Measurements from ENCODE around the gene MPDU1.
A peak's percentile ranks its signal among the peaks of the same experiment; 100 is the strongest.

Gene MPDU1

GRCh38 chr17:7583253-7584109 is at the start of gene MPDU1:
Gene MPDU1 (plus strand): TSS chr17:7583852. CDS start chr17:7583863, 11 bp downstream.
- DNase-seq (ENCODE audit: low read depth), result peak; percentile 84
- no peak for TF ChIP-seq CTCF (conservative IDR thresholded peaks at IDR 0.05; ENCODE audit: low read depth, low read length)
- peak within 1 kb of the TSS; percentile 71 for H3K4me3 ChIP-seq (ENCODE audit: low read length)

DNA sequence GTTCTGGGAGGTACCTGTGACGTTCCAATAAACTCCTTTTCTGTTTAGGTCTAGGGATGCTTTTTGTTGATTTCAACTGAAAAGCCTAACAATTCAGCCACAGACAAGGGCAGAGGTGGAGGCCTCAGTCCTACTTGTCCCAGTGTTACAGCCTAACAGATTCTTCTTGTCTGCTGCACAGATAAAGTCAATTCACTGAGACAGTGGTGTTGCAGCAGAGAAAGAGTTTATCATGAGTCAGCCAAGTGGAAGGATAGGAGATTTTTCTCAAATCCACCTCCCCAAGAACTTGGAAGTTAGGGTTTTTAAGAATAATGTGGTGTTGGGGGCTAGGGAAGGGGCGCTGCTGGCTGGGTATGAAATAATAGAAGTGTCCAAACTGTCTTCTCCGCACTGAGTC is 45.6 kb upstream of the MPDU1 start:
- no peak overlapping the region for H3K4me3 ChIP-seq (ENCODE audit: low read length)
- TF ChIP-seq CTCF (conservative IDR thresholded peaks at IDR 0.05; ENCODE audit: low read depth, low read length), result no peak
- DNase-seq (ENCODE audit: low read depth), result no peak

- no peak overlapping the region for H3K4me3 ChIP-seq (ENCODE audit: low read length)
- no peak for TF ChIP-seq CTCF (conservative IDR thresholded peaks at IDR 0.05; ENCODE audit: low read depth, low read length)
- no peak for DNase-seq (ENCODE audit: low read depth)
Measured at GRCh38 chr17:7538891-7539545, 44.6 kb upstream of the MPDU1 start.

GRCh38 chr17:7541074-7541621 is 42.5 kb upstream of the MPDU1 start:
- no peak overlapping the region for H3K4me3 ChIP-seq (ENCODE audit: low read length)
- no peak for TF ChIP-seq CTCF (conservative IDR thresholded peaks at IDR 0.05; ENCODE audit: low read depth, low read length)
- no peak for DNase-seq (ENCODE audit: low read depth)

- no peak for DNase-seq (ENCODE audit: low read depth)
- H3K4me3 ChIP-seq (ENCODE audit: low read length), result no peak overlapping the region
- no peak for TF ChIP-seq CTCF (conservative IDR thresholded peaks at IDR 0.05; ENCODE audit: low read depth, low read length)
Measured at GRCh38 chr17:7544911-7545310, 38.7 kb upstream of the MPDU1 start.

DNA sequence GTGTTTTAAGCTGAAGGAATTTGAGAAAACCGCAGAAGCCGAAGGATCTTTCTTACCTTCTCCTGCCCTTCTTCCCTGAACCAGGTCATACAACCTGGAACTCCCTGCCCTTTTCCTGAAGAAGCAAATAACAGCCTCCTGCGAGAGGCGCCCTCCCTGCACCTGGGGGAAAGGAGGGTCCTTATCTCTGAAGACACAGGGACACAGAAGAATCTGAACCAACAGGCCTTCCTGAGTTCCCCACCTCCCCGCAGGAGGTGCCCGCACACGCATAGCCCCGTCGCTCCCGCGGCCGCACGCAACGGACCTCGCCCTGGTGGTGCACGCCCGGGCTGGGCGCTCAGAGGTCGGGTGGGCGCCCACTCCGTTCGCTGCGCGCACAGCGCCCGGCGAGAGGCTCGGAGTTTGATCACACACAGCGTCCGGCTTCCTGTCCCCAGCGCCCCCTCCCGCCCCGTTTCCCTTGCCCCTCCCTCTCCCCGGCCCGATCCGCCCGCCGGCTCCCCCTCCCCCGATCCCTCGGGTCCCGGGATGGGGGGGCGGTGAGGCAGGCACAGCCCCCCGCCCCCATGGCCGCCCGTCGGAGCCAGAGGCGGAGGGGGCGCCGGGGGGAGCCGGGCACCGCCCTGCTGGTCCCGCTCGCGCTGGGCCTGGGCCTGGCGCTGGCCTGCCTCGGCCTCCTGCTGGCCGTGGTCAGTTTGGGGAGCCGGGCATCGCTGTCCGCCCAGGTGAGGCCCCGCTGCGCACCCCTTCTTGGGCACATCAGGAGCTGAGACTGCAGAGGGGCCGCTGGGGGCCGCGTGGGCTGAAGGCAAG is 34.9 kb upstream of the MPDU1 start, which contains the start of gene TNFSF12:
TNFSF12 (plus strand) TSS at position 474 of the 816 bp plus-strand sequence; CDS start at position 570, 96 bp downstream.
- peak within 1 kb of the TSS; percentile 51 for H3K4me3 ChIP-seq (ENCODE audit: low read length)
- DNase-seq (ENCODE audit: low read depth), result no peak
- peak; percentile 6 for TF ChIP-seq CTCF (conservative IDR thresholded peaks at IDR 0.05; ENCODE audit: low read depth, low read length)
